GM18519 (cell line): ENCODE results near the gene HS3ST3A1.

Experiments
- ATAC-seq: cut with Tn5 transposase; IDR thresholded peaks from one replicate; pipeline ENCODE4 v1.9.1; 2021; ENCODE audit warnings: mild to moderate bottlenecking, moderate library complexity; ENCODE audit not compliant: unreplicated experiment, low FRiP score

Gene HS3ST3A1

DNA sequence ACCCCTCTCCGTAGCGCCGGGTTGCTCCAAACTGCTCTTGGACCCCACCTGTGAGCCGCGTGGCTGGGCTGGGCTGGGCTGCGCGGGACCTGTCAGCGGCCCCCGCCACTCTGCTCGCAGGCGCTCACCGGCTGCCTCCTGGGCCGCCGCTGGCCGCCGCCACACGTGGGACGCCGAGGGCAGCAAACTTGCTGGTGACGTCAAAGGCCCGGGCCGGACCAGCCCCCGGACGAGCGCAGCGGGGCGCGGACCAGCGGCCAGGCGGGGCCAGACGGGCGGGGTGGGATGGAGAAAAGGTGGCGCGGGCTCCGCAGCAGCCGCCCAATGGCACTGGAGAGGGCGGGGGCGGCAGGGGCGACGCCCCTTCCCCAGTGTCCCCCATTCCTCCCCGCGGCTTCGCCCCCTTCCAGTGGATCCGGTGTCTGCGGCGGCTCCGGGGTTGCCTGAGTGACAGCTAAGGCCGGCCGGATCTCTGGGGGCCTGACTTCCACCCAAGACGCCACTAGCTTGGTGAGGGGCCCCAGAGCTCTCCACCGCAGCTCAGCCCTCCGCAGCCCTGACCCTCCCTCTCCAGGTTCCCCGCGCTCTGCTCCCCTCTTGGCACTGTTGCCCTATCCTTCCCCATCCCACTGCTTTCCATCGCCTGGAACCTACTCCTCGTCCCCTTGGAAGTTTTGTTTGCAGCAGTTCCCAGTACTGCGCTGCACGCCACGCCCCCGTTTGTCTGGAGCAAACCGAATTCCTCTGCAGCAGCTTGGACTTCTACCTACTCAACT is at the start of gene HS3ST3A1:
Gene HS3ST3A1, minus strand, starts transcription at position 154 of the 776 bp plus-strand sequence. CDS start 800 bp downstream, outside the sequence.
- ATAC-seq: no peak

- no peak for ATAC-seq
Observed at GRCh38 chr17:13650096-13650675, 48.5 kb upstream of the HS3ST3A1 start.

- no peak for ATAC-seq
Observed at GRCh38 chr17:13647543-13648021, 45.9 kb upstream of the HS3ST3A1 start.

DNA sequence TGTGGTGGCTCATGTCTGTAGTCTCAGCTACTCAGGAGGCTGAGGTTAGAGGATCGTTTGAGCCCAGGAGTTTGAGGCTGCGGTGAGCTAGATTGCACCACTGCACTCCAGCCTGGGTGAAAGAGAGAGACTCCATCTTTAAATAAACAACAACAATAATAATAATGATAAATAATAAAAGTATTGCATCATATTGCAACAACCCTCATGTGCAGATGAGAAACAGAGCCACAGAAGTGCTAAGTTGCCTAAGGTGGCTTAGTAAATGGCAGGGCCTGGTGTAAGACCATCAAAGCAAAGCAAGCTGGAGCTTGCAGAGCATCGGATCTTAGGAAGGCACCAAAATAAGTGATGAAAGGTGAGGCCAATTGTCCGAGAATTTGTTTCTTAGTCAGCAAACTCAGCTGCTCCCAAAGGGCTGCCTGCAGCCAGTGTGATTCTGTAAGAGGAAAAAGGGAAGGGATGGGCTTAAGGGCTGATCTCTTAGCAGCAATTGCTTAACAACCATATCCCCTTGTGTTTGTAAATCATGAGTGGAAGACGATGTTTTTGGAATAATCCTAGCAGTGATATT is 45.3 kb upstream of the HS3ST3A1 start:
- no peak for ATAC-seq

DNA sequence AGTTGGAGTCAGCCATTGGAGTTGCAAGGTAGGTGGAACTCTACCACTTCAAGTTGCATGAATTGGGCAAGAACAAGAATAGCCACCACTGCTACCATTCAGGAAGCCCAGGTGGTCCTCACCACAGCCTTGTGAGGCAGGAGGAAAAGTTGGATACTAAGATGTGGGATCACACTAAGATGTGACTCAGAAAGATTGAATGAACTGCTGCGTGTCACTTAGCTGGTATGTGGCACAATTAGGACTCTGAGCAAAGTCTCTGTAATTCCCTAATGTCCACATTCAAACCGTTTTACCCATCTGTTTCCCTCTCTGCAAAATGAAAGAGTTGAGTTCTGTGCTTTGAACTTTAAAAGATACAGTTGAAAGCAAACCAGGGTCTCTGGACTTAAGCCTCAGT is 44.7 kb upstream of the HS3ST3A1 start:
- ATAC-seq: no peak

DNA sequence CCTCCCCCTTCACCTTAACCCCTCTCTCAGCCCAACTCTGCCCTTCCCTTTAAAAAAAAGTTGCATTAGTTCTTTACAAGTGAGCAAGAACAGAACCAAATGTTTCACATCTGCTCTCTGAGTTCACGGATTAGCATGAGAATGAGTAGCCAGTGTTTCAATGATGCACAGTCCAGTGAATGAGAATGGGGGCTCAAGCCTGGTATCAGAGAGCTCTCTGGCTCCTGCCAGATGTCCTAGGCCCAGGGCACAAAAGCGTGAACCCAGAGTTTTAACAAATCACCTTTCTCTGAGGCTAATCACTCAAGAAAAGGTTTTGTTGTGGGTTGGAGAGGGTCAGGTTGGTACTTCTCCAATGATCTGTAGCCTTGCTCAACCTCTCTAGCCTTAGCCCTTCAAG is 41.5 kb upstream of the HS3ST3A1 start:
- no peak for ATAC-seq

- ATAC-seq: no peak
Observed at GRCh38 chr17:13642188-13642587, 40.5 kb upstream of the HS3ST3A1 start.

DNA sequence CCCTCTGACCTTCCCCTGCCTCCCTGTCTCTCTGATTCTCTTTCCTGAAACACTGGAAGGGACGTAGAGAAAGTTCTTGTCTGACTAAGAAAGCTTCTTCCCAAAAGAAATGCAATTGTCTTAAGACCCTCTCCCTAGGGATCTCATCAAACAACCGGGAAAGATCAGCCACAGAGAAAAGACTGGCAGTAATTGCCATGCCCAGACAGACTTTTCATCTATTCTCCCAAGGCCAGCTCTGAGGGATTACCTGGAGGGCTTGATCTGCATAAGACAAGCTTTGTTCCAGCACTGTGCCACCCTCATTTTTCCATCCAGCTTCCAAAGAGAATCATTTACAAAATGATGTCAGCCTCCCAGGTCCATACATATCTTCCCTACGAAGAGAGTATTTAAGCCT is 38.8 kb upstream of the HS3ST3A1 start:
- ATAC-seq: no peak

DNA sequence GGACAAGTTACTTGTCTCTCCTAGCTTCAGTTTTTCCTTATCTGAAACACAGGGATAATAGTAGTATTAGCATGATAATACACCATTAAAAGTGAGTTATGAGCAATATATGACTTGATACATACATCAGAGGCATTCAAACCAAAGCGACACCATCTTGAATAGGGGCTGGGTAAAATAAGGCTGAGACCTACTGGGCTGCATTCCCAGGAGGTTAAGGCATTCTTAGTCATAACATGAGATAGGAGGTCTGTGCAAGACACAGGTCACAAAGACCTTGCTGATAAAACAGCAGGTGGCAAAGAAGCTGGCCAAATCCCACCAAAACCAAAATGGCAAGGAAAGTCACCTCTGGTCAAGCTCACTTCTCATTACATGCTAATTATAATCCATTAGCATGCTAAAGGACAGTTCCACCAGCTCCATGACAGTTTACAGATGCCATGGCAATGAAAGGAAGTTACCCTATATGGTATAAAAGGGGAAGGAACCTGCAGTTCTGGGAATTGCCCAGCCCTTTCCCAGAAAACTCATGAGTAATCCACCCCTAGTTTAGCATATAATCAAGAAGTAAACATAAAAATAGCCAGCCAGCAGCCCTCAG is 37.2 kb upstream of the HS3ST3A1 start:
- ATAC-seq: no peak

DNA sequence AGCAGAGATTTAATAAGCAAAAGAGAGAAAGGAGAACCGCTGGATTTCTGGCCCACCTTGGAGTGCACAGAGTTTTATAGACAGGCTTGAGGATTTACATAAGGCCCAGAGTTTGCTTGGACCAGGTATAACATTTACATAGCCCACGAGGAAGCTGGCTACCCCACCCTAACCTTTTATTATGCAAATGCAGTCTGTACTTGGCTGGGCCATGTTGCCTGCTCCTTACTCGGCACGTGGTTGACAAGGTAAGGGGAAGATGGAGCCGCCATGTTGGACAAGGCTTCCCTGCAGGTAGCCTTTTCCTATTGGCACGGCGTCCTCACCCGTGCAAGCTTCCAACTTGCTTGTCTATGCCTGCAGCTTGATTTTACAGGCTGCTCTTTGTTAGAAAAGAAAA is 35.2 kb upstream of the HS3ST3A1 start:
- no peak for ATAC-seq

DNA sequence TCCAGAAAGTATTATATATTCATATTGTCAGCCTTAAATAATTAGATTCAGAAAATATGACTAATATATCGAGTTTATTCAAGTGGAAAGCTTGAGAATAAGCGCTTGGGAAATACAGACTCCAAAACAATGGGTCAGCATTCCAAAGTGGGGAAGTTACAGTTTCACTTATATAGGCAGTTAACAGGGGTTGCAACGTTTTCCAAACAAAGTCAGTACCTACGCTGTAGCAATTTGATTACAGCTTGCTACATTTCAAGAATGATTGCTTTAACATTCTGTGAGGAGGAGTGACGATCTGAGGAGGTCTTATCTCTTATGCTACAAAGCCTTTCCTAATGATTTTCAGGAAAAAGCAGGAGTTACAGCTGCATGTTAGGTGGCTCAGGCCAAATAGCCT is 34.2 kb upstream of the HS3ST3A1 start:
- ATAC-seq: no peak

- no peak for ATAC-seq
Observed at GRCh38 chr17:13634021-13634420, 32.3 kb upstream of the HS3ST3A1 start.

- no peak for ATAC-seq
Observed at GRCh38 chr17:13631529-13631928, 29.8 kb upstream of the HS3ST3A1 start.

GRCh38 chr17:13626703-13627102 is 25.0 kb upstream of the HS3ST3A1 start:
- no peak for ATAC-seq

DNA sequence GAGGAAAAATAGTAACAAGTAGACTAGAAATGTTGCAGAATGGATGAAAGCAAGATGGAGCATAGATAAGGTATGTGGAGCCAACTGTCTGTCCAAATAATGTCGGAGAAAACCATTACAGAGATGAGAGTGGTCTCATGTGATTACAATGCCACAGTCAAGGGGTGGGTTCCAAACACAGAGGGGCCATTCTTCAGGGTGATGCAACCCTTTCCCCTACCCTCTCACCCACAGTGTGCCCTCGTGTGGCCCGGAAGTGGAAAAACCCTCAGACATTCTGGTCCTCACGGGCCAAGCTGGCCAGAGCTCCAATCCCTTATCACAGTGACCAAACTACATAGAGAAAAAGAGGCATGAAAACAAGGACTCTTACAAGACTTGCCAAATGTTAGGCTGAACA is 17.7 kb upstream of the HS3ST3A1 start:
- no peak for ATAC-seq

- ATAC-seq: no peak
Observed at GRCh38 chr17:13616031-13616430, 14.3 kb upstream of the HS3ST3A1 start.

- no peak for ATAC-seq
Observed at GRCh38 chr17:13609941-13610340, 8.2 kb upstream of the HS3ST3A1 start.

GRCh38 chr17:13601322-13601775 is 380 bp downstream of the HS3ST3A1 start:
- no peak for ATAC-seq

- no peak for ATAC-seq
Observed at GRCh38 chr17:13600475-13601321, 1.0 kb downstream of the HS3ST3A1 start.

DNA sequence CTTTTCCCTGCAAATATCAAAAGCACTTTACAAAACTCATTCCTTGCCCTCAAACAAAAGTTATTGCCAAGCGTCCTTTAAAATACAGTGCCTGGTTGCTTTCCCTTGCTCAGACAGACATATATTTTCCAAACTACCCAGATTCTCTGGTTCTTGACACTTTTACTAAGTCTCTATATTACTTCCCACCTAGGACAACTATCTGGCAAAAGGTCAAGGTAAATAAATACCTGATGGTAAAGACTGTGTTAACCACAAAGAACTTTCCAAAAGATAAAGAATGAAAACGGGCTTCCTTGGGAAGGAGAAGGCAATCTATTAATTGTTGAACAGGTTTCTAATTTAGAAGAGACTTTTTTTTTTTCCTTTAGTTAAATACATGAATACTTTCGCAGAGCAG is 1.9 kb downstream of the HS3ST3A1 start:
- no peak for ATAC-seq
